Heart left ventricle (tissue), 13 donors: ENCODE data around the gene GPX3.

Experiments used
- POLR2A ChIP-seq, 2 donors: fragments of 450-650 bp; IDR thresholded peaks; one replicate each; pipeline ENCODE4 v1.6.1; 2017; ENCODE audit warnings: antibody characterized with exemption in 2 of 2, mild to moderate bottlenecking in 2 of 2, moderate library complexity in 2 of 2
- TF ChIP-seq, protein P1 (sequence below), 12 donors: fragments of 200-600 bp; sonication (generic) in 4 of 12; IDR thresholded peaks; one replicate each; pipeline versions ENCODE4 v1.5.0 to v1.8.0; 2018 to 2022; ENCODE audit warnings: antibody characterized with exemption in 12 of 12, mild to moderate bottlenecking in 5 of 12
- donor health status: ischemic (EF 13 %, LVEDD 7.1; RV severe dilation, severe dysfunction).
- donor health status: DM: no; HTN: yes; CAD: no.
- donor health status: DM: no; HTN: no; CAD: no.
- donor health status: ischemic (EF 25% LVEDD 6.9; RV normal size, moderate dysfunction).
- donor health status: ischemic (EF 25% LVEDD 5.7; RV mildly dilated, moderate dysfunction).
- donor health status: ischemic (EF 35%, LVEDD 5.7; RV mildly dilated, moderate dysfunction).
- donor health status: nonischemic (EF 11% LVEDD 7.7; RV severe dilation, severe dysfunction).
- donor health status: DM: yes; HTN: yes; CAD: no.
- donor health status: PGD.
- donor health status: ischemic (EF 29% LVEDD 5.4; RV normal size, mild dysfunction).
- donor health status: nonischemic (EF 23%, LVEDD 6.1; RV moderate dilation, normal function).

DNA sequence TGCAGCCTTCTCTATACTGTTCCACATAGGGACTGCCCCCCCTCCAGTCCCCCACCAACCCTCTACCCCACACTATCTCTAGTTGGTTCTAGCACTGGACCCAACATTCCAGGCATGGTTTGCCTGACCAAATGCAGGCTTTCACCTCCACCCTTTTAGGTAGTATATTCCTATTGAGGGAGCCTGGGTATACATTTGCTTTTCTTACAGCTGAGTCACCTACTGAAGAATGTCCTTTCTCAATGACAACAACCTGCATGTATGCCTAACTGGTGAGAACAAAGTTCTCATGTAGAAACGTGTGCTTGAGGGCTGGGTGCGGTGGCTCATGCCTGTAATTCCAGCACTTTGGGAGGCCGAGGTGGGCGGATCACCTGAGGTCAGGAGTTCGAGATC lies 52.2 kb downstream of the GPX3 start:
- TF ChIP-seq, protein P1, sequence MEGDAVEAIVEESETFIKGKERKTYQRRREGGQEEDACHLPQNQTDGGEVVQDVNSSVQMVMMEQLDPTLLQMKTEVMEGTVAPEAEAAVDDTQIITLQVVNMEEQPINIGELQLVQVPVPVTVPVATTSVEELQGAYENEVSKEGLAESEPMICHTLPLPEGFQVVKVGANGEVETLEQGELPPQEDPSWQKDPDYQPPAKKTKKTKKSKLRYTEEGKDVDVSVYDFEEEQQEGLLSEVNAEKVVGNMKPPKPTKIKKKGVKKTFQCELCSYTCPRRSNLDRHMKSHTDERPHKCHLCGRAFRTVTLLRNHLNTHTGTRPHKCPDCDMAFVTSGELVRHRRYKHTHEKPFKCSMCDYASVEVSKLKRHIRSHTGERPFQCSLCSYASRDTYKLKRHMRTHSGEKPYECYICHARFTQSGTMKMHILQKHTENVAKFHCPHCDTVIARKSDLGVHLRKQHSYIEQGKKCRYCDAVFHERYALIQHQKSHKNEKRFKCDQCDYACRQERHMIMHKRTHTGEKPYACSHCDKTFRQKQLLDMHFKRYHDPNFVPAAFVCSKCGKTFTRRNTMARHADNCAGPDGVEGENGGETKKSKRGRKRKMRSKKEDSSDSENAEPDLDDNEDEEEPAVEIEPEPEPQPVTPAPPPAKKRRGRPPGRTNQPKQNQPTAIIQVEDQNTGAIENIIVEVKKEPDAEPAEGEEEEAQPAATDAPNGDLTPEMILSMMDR (IDR thresholded peaks at IDR 0.05): no peak
- no peak for TF ChIP-seq POLR2A (IDR thresholded peaks at IDR 0.05)
